OCI-LY3 (cell line): ENCODE results near the gene HSD3B7.

Experiments
- CTCF ChIP-seq: fragments of 200-600, 300-600 bp; sonication (generic); IDR thresholded peaks from 2 replicates; pipeline ENCODE4 v1.5.1; 2014; ENCODE audit warnings: antibody characterized with exemption, low read length, low read depth
- EZH2phosphoT487 ChIP-seq: fragments of 200-600 bp; shearing (Covaris generic); IDR thresholded peaks from 2 replicates; pipeline ENCODE4 v1.6.1; 2018; ENCODE audit warnings: antibody characterized with exemption, mixed run types, low read depth

DNA sequence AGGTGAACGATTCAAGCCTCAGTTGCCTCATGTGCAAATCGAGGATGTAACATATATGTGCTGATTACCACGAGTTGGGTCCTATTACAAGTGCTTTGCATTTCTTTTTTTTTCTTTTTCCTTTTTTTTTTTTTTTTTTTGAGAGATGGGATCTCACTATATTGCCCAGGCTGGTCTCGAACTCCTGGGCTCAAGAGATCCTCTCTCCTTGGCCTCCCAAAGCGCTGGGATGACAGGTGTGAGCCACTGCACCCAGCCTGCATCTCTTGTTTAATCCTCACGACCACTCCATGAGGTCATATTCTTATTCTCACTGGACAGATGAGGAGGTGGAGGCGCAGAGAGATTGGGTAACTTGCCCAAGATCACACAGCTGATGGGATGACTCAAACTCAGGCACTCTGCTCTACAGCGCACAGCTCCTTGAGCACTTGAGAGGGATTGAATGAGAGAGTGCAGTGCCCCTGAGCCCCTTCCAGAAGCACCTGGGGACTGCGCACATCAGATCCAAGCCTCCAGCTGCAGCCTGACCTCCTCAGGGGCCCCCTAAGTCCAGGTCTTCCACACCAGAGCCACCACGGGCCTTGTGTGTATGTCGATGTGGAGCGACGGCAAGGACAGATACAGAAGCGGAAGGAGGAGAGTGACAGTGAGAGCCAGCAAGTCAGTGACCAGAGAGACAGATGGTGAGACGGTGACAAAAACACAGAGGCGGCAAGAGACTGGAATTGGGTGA is 20.5 kb downstream of the HSD3B7 start:
- TF ChIP-seq CTCF: no peak
- no peak for TF ChIP-seq EZH2phosphoT487
